Epidermal melanocyte (primary cell): Measurements from ENCODE around the gene ITCH.
"Not testable (repeated sequence)": the region's sequence is repeated elsewhere in the genome, so short reads cannot be mapped to it uniquely, and the experiment has no call there.

Experiments
- DNase-seq: peaks from one replicate; pipeline ENCODE4 v3.0.0; 2011; ENCODE audit warnings: low spot score; ENCODE audit not compliant: insufficient read length

The ITCH gene

GRCh38 chr20:34343458-34344211 is 19.4 kb upstream of the ITCH start:
- DNase-seq, result no peak

GRCh38 chr20:34344238-34344637 is 18.8 kb upstream of the ITCH start:
- DNase-seq, result no peak

- no peak for DNase-seq
Observed at GRCh38 chr20:34345402-34345736, 17.7 kb upstream of the ITCH start.

GRCh38 chr20:34345839-34346532 is 17.1 kb upstream of the ITCH start:
- not testable (repeated sequence) for DNase-seq

GRCh38 chr20:34346533-34346865 is 16.6 kb upstream of the ITCH start:
- DNase-seq, result not testable (repeated sequence)

- no peak for DNase-seq
Observed at GRCh38 chr20:34347571-34347970, 15.5 kb upstream of the ITCH start.

- no peak for DNase-seq
Observed at GRCh38 chr20:34350095-34350494, 13.0 kb upstream of the ITCH start.

GRCh38 chr20:34353467-34353866 is 9.6 kb upstream of the ITCH start:
- DNase-seq, result not testable (repeated sequence)

GRCh38 chr20:34355427-34355826 is 7.6 kb upstream of the ITCH start:
- DNase-seq, result no peak

- DNase-seq, result not testable (repeated sequence)
Observed at GRCh38 chr20:34359729-34360128, 3.3 kb upstream of the ITCH start.

GRCh38 chr20:34362502-34363061 is 491 bp upstream of the ITCH start:
- no peak for DNase-seq

GRCh38 chr20:34363465-34364222 is 571 bp downstream of the ITCH start:
- DNase-seq, result no peak

GRCh38 chr20:34364223-34364506 is 1.1 kb downstream of the ITCH start:
- no peak for DNase-seq

- DNase-seq, result no peak
Observed at GRCh38 chr20:34365765-34366213, 2.7 kb downstream of the ITCH start.

GRCh38 chr20:34367155-34367554 is 4.1 kb downstream of the ITCH start:
- no peak for DNase-seq

GRCh38 chr20:34367911-34368310 is 4.8 kb downstream of the ITCH start:
- not testable (repeated sequence) for DNase-seq

- DNase-seq, result no peak
Observed at GRCh38 chr20:34368547-34368946, 5.5 kb downstream of the ITCH start.

- DNase-seq, result no peak
Observed at GRCh38 chr20:34369265-34369664, 6.2 kb downstream of the ITCH start.

- no peak for DNase-seq
Observed at GRCh38 chr20:34370062-34370461, 7.0 kb downstream of the ITCH start.

GRCh38 chr20:34373445-34373844 is 10.4 kb downstream of the ITCH start:
- DNase-seq, result no peak

- DNase-seq, result no peak
Observed at GRCh38 chr20:34374209-34374760, 11.2 kb downstream of the ITCH start.

GRCh38 chr20:34375977-34376430 is 12.9 kb downstream of the ITCH start:
- DNase-seq, result no peak
